Daoy (cell line): ENCODE data around the gene ANO3. TPM values are rescaled to one million over a fixed set of nuclear protein-coding genes. Genes with fewer than 3 reads are reported as not detected.
"Not testable (repeated sequence)": the region's sequence is repeated elsewhere in the genome, so short reads cannot be mapped to it uniquely, and the experiment has no call there.

Experiments used
- DNase-seq: peaks from one replicate; pipeline ENCODE4 v3.0.0-alpha.2; 2015; ENCODE audit warnings: low read depth
- total RNA-seq: library from RNA; depleted of rRNA; stranded (reverse); fragments of >200 nt; shearing (Covaris generic); gene quantifications from 2 replicates; pipeline ENCODE4 v1.2.3, GENCODE V29; 2014; rRNA removed

Gene ANO3
- total RNA-seq = not detected in 2 replicates

DNA sequence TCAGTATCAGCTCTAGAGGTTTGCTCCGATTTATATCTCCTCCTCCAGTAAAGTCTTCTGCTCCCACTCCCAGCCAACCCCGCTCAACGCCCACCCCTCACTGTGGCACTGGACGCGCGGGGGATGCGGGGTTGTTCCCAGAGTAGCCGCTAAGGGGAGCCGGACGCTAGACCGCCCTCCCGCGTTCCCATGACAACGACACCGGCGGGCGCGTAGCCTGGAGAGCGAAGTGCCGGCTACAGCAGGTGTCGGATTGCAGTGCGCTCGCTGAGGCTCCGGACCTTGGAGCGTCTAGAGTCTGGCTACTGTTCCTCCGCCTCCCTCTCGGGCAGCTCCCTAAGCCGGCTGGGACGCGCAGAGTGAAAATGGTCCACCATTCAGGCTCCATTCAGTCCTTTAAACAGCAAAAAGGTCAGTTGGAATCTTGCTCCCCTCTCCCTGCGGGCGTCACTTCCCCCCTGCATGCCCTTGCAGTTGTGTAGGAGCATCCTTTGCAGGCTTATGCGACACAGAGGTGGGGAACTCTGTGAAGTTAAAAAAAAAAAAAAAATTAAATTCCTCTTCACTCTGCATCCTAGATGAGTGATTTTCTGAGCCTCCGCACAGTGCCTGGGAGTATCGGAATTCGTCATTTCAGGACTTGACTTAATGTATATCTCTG is at the start of gene ANO3:
ANO3 (plus strand) TSS at position 220 of the 661 bp plus-strand sequence; CDS start at position 366, 146 bp downstream.
- peak; percentile 92 for DNase-seq

- no peak for DNase-seq
Observed at GRCh38 chr11:26283852-26284408, 48.0 kb upstream of the ANO3 start.

- no peak for DNase-seq
Observed at GRCh38 chr11:26285608-26286007, 46.3 kb upstream of the ANO3 start.

DNA sequence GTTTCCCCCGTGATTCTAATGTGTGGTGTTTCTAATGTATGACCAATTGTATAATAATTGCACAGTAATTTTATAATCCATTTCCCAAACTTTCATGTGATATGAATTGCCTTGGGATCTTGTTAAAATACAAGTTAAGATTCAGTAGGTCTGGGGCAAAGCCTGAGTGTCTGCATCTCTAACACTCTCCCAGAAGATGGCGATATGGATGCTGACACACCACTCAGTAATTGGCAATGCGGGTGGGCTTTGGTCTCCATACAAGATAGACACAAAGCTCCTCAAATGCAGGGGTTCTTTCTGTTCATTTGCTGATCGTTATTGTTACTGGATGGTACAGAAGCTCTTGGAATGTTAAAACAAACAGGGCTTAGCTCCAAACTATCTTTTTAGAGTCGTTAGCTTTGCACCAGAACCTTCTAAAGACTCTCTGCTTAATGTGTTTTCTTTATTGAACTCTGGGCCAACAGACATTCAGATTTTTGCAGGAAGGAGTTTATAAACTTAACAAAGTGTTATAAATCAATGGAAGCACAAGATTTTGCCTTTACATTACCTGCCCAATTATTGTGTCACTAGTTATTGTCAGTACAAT is 45.4 kb upstream of the ANO3 start:
- peak; percentile 30 for DNase-seq

DNA sequence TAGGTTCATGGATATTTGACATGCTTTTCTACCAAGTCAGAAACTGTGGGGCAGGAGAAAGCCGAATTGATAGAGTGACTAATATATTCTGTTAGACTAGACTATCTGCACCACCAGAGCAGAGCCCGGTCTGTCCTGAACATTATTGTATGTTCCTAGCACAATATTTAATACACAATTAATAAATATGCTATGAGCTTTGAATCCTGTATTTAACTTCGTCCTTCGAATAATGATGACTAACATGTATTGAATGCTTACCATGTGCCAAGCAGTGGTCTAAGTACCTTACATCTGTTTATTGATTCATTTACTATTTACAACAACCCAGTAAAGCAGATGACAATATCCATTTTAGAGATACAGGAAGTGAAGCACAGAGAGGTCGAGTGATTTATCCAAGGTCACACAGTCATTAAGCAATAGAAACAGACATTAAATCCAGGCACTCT is 44.8 kb upstream of the ANO3 start:
- DNase-seq = no peak

GRCh38 chr11:26297189-26297975 is 34.5 kb upstream of the ANO3 start:
- DNase-seq = peak; percentile 47

DNA sequence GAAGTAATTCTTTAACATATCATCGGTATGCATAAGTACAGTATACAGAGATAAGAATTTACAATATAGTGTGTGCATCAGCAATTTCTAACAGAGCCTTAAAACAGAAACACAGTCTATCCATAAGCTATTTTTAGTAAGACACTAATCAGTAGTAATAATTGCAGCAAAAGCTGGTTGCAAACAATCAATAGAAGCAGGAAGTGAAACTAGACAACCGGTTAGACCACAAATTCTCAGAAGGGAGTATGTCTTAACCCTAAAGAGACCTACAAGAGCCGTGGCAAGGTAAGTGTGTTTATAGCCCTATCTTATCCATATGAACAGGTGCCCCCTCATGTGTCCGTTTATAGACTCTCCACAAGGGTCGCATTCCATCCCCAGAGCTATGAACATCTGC is 15.6 kb upstream of the ANO3 start:
- not testable (repeated sequence) for DNase-seq

DNA sequence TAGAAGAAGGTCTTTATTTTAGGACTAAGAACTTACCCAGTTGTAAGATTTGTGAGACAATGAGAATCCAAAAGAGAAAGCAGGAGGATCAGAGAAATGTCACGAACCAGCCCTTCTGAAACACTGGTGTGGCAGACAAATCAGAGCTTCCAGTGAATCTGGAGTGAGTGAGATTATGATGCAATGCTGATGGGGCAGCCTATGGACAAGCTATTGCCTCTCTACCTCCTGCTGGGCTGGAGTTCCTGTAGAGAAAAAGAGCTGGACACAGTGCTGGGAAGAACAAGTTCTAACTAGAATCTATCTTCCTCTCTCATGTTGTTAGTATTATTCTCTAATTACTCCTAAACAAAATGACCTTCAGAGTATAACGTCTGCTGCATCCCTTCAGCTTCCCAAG is 12.0 kb upstream of the ANO3 start:
- DNase-seq = peak; percentile 14

- no peak for DNase-seq
Observed at GRCh38 chr11:26321516-26321915, 10.4 kb upstream of the ANO3 start.

- DNase-seq = no peak
Observed at GRCh38 chr11:26322335-26323067, 9.4 kb upstream of the ANO3 start.

GRCh38 chr11:26323837-26324236 is 8.1 kb upstream of the ANO3 start:
- DNase-seq = peak; percentile 3

- no peak for DNase-seq
Observed at GRCh38 chr11:26324270-26324669, 7.7 kb upstream of the ANO3 start.

GRCh38 chr11:26326793-26327400 is 5.0 kb upstream of the ANO3 start:
- DNase-seq = no peak

- DNase-seq = no peak
Observed at GRCh38 chr11:26329206-26329605, 2.7 kb upstream of the ANO3 start.

DNA sequence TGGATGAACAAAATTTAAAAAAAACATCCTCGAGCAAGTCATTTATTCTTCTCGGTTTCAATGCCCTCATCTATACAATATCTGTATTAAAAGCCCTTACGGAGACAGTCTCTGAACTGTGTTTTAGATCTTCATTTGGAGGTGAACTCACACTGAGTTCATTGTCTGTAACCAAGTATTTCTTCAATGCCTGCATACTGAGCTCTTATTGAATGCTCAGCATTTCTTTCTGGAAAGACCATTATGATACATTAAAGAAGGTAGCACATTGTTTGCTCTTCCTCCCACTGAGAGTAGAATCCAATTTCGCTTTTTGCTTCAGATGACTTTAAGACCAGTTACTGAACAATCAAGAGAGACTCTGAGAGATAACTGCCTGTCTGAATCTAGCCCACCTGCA is 1.7 kb upstream of the ANO3 start:
- no peak for DNase-seq

- no peak for DNase-seq
Observed at GRCh38 chr11:26332572-26332915, 614 bp downstream of the ANO3 start.

DNA sequence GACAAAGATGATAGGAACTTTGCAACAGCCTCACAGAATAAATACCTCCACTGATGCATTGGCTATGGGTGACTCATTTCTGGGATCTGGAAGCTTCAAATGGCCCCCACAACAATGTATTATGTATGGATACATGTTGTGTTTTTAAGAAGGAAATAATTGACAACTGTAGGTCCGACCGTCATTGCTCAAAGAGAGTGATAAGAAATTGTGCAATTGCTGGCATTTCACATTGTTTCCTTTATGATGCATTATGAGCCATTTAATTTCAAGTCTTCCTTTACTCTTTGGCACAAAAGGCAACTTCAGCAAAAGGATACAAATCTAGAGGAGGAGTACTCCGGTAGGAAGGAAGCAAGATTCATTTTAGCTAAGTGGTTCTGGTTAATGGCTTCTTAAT is 2.0 kb downstream of the ANO3 start:
- DNase-seq = peak; percentile 16

GRCh38 chr11:26335903-26336302 is 4.0 kb downstream of the ANO3 start:
- DNase-seq = peak; percentile 54

DNA sequence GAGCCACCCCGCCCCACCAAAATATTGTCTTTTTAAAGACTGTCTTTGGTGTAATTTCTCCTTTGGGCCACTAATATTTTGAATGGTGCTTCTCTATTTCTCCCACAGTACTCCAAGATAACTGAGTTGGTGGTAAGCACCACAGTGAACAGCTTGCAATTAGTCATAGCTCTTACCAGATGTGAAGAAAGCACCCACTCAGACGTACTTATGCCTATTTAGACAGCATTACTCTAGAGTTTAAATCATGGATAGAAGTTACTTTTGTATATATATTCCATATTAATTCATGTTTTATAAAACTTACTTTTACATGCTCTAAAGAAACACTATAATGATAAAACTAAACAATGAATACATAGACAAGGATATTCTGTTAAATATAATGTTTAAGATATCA is 12.7 kb downstream of the ANO3 start:
- DNase-seq = peak; percentile 40

GRCh38 chr11:26348776-26349175 is 16.8 kb downstream of the ANO3 start:
- DNase-seq = no peak

GRCh38 chr11:26350002-26350401 is 18.1 kb downstream of the ANO3 start:
- peak; percentile 30 for DNase-seq
